Measurements from ENCODE around the gene ADGRF3. TPM values are rescaled to one million over a fixed set of nuclear protein-coding genes. Genes with fewer than 3 reads are reported as not detected.

The ADGRF3 gene
- total and polyA plus RNA-seq, 2 experiments from 2014 or later = 0.24 TPM; not detected in 1

DNA sequence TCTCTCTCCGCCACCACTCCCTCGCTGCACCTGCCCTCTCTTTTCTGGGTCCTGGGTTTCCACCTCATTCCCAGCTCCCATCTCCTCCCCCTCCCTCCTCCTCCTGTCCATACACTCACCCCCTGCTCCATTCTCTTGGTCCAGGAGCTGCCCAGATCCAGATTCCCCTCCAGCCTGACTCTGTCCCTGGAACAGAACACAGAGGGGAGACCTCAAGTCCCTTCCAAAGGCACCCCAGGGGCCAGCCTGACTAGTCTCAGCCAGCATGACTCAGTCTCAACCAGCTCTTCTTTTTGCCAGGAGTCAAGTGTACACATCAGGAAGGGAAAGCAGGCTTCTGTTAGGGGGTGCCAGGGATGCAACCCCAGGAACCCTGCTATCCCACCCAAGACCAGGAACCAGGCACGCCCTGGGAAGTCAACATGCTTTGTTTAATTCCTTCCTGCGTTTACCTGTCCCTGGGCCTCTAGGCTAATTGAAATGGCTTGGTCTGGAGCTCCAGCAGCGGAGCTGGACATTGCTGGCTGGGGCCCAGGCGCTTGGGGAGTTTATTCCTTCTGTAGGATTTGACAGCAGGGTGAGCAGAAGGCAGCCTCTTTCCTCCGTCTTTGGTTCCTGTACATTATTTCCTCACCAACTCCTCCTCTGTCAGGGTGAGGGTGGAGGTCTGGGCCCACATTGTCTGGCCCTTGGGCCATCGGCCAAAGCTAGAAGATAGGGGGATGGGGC, 29.0 kb downstream of the ADGRF3 start:
- Histone ChIP-seq H3K4me3 (no peak overlapping the region), H3K27me3 (replicated peaks; ENCODE audit: insufficient read depth) (no peaks in the 10 kb centered on the region), H3K4me2 (ENCODE audit: unreplicated experiment) (no peak overlapping the region), H3K36me3 (ENCODE audit: low read depth) (no peaks in the 10 kb centered on the region), H3F3A (ENCODE audit: insufficient read depth) (no peaks in the 10 kb centered on the region), H4K20me1 (ENCODE audit: insufficient read depth) (no peaks in the 10 kb centered on the region), H2AFZ (no peak overlapping the region), H3K9me3 (ENCODE audit: low read depth) (no peaks in the 10 kb centered on the region), H3K27ac (no peak overlapping the region), H3K4me1 (ENCODE audit: insufficient read depth) (no peaks in the 10 kb centered on the region), H3K79me2 (ENCODE audit: insufficient read depth) (no peaks in the 10 kb centered on the region), H3K9ac (no peak overlapping the region), H3K9me2 (ENCODE audit: insufficient read depth) (no peaks in the 10 kb centered on the region)
- in situ Hi-C loops (cut with MboI) = no loop called here
- no peak for TF ChIP-seq EZH2phosphoT487 (IDR thresholded peaks at IDR 0.05; ENCODE audit: insufficient read depth, low read depth)
- TF ChIP-seq EZH2 (IDR thresholded peaks at IDR 0.05; ENCODE audit: insufficient read depth, poor library complexity, severe bottlenecking) = no peak
- WGBS, 2 experiments (ENCODE audit: low coverage in 1 of 2, low lambda C conversion rate in 2 of 2, missing lambda C conversion rate in 2 of 2) = 80 to 82% methylated on average over 8 of the region's 8 CpGs
- peak; percentile 28 for DNase-seq

DNA sequence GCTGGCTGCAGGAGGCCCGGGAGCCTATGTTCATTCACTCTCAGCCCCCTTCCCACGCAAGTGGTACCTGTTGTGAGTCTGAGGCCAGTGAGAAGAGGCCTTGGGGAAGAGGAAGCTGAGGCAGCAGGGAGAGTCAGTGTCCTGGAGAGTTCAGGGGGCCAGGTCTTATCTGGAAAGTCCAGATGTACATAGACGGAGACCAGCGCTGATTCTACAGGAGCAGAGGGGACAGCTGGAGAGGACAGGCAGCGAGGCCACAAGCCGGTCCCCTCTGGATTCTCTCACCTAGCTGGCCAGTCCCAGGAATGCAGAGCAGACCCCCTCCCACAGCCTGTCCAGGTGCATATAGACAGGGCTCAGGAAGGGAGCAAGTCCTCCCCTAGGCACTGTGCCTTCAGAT, 29.7 kb downstream of the ADGRF3 start:
- Histone ChIP-seq H3F3A (ENCODE audit: insufficient read depth) (no peaks in the 10 kb centered on the region), H3K27me3 (replicated peaks; ENCODE audit: insufficient read depth) (no peaks in the 10 kb centered on the region), H2AFZ (no peak overlapping the region), H3K79me2 (ENCODE audit: insufficient read depth) (no peaks in the 10 kb centered on the region), H3K4me3 (no peak overlapping the region), H3K9me2 (ENCODE audit: insufficient read depth) (no peaks in the 10 kb centered on the region), H3K36me3 (ENCODE audit: low read depth) (no peaks in the 10 kb centered on the region), H3K9ac (no peak overlapping the region), H3K4me1 (ENCODE audit: insufficient read depth) (no peaks in the 10 kb centered on the region), H3K9me3 (ENCODE audit: low read depth) (no peaks in the 10 kb centered on the region), H3K4me2 (ENCODE audit: unreplicated experiment) (no peak overlapping the region), H4K20me1 (ENCODE audit: insufficient read depth) (no peaks in the 10 kb centered on the region), H3K27ac (no peak overlapping the region)
- DNase-seq = no peak
- WGBS, 2 experiments (ENCODE audit: low coverage in 1 of 2, low lambda C conversion rate in 2 of 2, missing lambda C conversion rate in 2 of 2) = 66 to 71% methylated on average over 6 of the region's 6 CpGs
- in situ Hi-C loops (cut with MboI) = no loop called here
- TF ChIP-seq EZH2phosphoT487 (IDR thresholded peaks at IDR 0.05; ENCODE audit: insufficient read depth, low read depth) = no peak

DNA sequence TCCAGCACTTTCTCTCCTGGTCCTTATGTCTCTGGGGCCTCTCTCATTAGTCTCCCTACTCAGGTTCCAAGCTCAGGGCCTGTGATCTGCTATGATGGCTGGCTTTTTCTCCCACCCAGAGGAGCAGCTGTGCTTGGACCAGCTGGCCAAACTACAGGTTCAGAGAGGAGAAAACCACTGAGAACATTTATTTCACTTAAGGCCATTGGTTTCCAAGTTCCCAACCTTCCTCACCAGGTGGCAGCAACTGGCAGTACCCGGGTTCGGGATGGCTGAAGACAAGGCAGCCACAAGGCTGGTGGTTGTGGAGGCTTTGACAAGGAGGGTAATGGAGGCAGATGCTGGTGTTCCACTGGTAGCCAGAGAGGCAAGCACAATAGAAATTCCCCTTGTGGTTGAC, 30.5 kb downstream of the ADGRF3 start:
- WGBS, 2 experiments (ENCODE audit: low coverage in 1 of 2, low lambda C conversion rate in 2 of 2, missing lambda C conversion rate in 2 of 2) = 10 to 17% methylated on average over 2 of the region's 2 CpGs
- Histone ChIP-seq H2AFZ (no peak overlapping the region), H3K9me3 (ENCODE audit: low read depth) (no peaks in the 10 kb centered on the region), H3K4me1 (ENCODE audit: insufficient read depth) (no peaks in the 10 kb centered on the region), H3K9ac (no peak overlapping the region), H4K20me1 (ENCODE audit: insufficient read depth) (no peaks in the 10 kb centered on the region), H3K4me2 (ENCODE audit: unreplicated experiment) (no peak overlapping the region), H3K4me3 (no peak overlapping the region), H3K36me3 (ENCODE audit: low read depth) (no peaks in the 10 kb centered on the region), H3K27ac (no peak overlapping the region), H3F3A (ENCODE audit: insufficient read depth) (no peaks in the 10 kb centered on the region), H3K27me3 (replicated peaks; ENCODE audit: insufficient read depth) (no peaks in the 10 kb centered on the region), H3K79me2 (ENCODE audit: insufficient read depth) (no peaks in the 10 kb centered on the region), H3K9me2 (ENCODE audit: insufficient read depth) (no peaks in the 10 kb centered on the region)
- no peak for TF ChIP-seq EZH2phosphoT487 (IDR thresholded peaks at IDR 0.05; ENCODE audit: insufficient read depth, low read depth)
- TF ChIP-seq EZH2 (IDR thresholded peaks at IDR 0.05; ENCODE audit: insufficient read depth, poor library complexity, severe bottlenecking) = no peak
- DNase-seq = peak; percentile 42
- in situ Hi-C loops (cut with MboI) = no loop called here

DNA sequence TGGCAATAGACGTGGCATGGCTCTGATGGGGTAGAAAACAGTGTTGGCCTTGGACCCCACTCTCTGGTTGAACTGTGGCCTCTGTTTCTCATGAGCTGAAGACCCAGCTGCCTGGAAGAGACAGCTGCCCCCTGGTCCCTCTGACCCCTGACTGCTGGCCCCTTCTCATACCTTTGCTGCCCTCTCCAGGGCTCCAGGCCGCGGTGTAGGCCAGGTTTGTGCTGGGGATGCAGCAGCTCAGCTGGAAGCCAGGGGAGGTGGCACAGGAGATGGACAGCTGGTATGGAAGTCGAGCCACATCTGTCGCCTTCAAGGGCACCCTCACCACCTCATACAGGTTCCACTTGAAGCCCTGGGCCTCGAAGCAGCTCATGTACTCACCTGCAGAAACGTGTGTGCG, 32.3 kb downstream of the ADGRF3 start:
- no peak overlapping the region for H3K27ac ChIP-seq
- DNase-seq = no peak
- 60 to 64% methylated on average over 8 of the region's 8 CpGs for WGBS, 2 experiments (ENCODE audit: low coverage in 1 of 2, low lambda C conversion rate in 2 of 2, missing lambda C conversion rate in 2 of 2)

More for the DNA sequence above, 32.3 kb downstream of the ADGRF3 start:
- in situ Hi-C loops (cut with MboI) = no loop called here
- no peak overlapping the region for H3K9ac ChIP-seq
- no peaks in the 10 kb centered on the region for H3K36me3 ChIP-seq (ENCODE audit: low read depth)
- no peaks in the 10 kb centered on the region for H3K79me2 ChIP-seq (ENCODE audit: insufficient read depth)
- no peaks in the 10 kb centered on the region for H4K20me1 ChIP-seq (ENCODE audit: insufficient read depth)
- no peak overlapping the region for H3K4me2 ChIP-seq (ENCODE audit: unreplicated experiment)
- no peaks in the 10 kb centered on the region for H3K9me2 ChIP-seq (ENCODE audit: insufficient read depth)
- no peaks in the 10 kb centered on the region for H3K27me3 ChIP-seq (replicated peaks; ENCODE audit: insufficient read depth)
- H3K9me3 ChIP-seq (ENCODE audit: low read depth) = no peaks in the 10 kb centered on the region
- H3F3A ChIP-seq (ENCODE audit: insufficient read depth) = no peaks in the 10 kb centered on the region
- no peaks in the 10 kb centered on the region for H3K4me1 ChIP-seq (ENCODE audit: insufficient read depth)
- H3K4me3 ChIP-seq = no peak overlapping the region
- H2AFZ ChIP-seq = no peak overlapping the region
- TF ChIP-seq EZH2phosphoT487 (IDR thresholded peaks at IDR 0.05; ENCODE audit: insufficient read depth, low read depth) (no peak), EZH2 (IDR thresholded peaks at IDR 0.05; ENCODE audit: insufficient read depth, poor library complexity, severe bottlenecking) (no peak)

Data from GM23248 (cell line).